Stimulated activated memory B cell treated with anti-CD40 and anti-IgM and Interleukin-4, amounts not matched to agents 10 μg/mL and 1 μg/mL and 100 μg/mL, for 72 hours (primary cell): ENCODE results near the gene TRIO.
A peak's percentile ranks its signal among the peaks of the same experiment; 100 is the strongest.

ENCODE experiments used
- ATAC-seq: fragments of 150-1000 bp; cut with Tn5 transposase; 2 replicates; pipeline ENCODE4 v1.10.0; 2021
- H3K27ac Mint-ChIP-seq: one replicate; pipeline ENCODE4 v1.8.0; 2022; ENCODE audit warnings: mild to moderate bottlenecking, mixed read lengths
- H3K27me3 Mint-ChIP-seq: one replicate; pipeline ENCODE4 v1.8.0; 2022; ENCODE audit warnings: mixed read lengths
- H3K36me3 Mint-ChIP-seq: one replicate; pipeline ENCODE4 v1.8.0; 2022; ENCODE audit warnings: mixed read lengths
- H3K4me1 Mint-ChIP-seq: one replicate; pipeline ENCODE4 v1.8.0; 2022; ENCODE audit warnings: mixed read lengths
- H3K4me3 Mint-ChIP-seq: one replicate; pipeline ENCODE4 v1.8.0; 2022; ENCODE audit warnings: mild to moderate bottlenecking, moderate library complexity, mixed read lengths
- H3K9me3 Mint-ChIP-seq: one replicate; pipeline ENCODE4 v1.8.0; 2022; ENCODE audit warnings: mixed read lengths

The TRIO gene

GRCh38 chr5:14452685-14453454 is 309.7 kb downstream of the TRIO start:
- Mint-ChIP-seq H3K27me3 (no peaks in the 10 kb centered on the region), H3K36me3 (peaks cover 44% of the 10 kb centered on the region), H3K4me3 (no peak overlapping the region), H3K27ac (peak overlapping the region; percentile 38), H3K4me1 (peaks cover 8% of the 10 kb centered on the region), H3K9me3 (no peaks in the 10 kb centered on the region)
- no peak for ATAC-seq

DNA sequence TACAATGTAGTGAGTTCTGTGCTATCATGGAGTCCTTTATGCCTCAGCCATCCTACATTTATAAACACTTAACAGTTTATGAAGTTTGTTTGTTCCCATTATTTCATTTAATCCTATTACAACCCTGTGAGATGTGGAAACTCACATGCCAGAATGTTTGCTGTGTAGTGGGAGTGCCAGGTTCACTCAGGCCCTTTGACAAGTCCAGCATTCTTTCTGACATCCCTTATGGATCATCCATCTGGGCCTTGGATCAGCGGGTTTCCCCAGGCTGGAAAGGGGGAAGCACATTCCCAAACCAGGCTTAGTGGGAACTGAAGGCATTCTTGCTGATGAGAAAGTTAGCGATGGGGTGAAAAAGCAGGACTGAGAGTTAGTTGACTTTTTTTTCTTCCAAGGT is 310.3 kb downstream of the TRIO start:
- H3K36me3 Mint-ChIP-seq = peaks cover 39% of the 10 kb centered on the region
- H3K4me3 Mint-ChIP-seq = no peak overlapping the region
- no peaks in the 10 kb centered on the region for H3K9me3 Mint-ChIP-seq
- H3K27me3 Mint-ChIP-seq = no peaks in the 10 kb centered on the region
- ATAC-seq = no peak
- no peak overlapping the region for H3K27ac Mint-ChIP-seq
- peaks cover 1% of the 10 kb centered on the region for H3K4me1 Mint-ChIP-seq

- no peaks in the 10 kb centered on the region for H3K4me1 Mint-ChIP-seq
- H3K4me3 Mint-ChIP-seq = no peak overlapping the region
- H3K27me3 Mint-ChIP-seq = no peaks in the 10 kb centered on the region
- no peak overlapping the region for H3K27ac Mint-ChIP-seq
- no peak for ATAC-seq
- no peaks in the 10 kb centered on the region for H3K9me3 Mint-ChIP-seq
- peaks cover 34% of the 10 kb centered on the region for H3K36me3 Mint-ChIP-seq
Measured at GRCh38 chr5:14455814-14456321, 312.7 kb downstream of the TRIO start.

DNA sequence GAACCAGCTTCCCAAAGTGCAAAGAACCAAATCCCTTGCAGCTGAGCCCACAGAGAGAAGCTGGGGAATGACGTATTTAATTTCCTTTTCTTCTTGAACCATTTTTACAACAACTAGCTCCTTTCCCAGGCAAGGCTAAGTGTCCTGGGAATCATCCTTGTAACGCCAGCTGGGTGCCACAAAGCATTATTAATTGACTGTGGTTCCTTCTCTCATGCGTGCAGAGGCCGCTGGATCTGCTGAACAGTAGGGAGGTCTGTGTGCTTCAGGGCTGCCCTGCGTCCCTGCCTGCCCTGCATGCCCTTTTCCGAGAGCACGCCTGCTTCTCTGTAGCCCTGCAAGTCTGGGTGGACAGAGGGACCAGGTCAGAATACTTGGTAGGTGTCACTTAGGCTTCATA is 314.3 kb downstream of the TRIO start:
- Mint-ChIP-seq H3K27ac (no peak overlapping the region), H3K4me3 (no peak overlapping the region), H3K27me3 (no peaks in the 10 kb centered on the region), H3K9me3 (no peaks in the 10 kb centered on the region), H3K4me1 (no peaks in the 10 kb centered on the region), H3K36me3 (peaks cover 49% of the 10 kb centered on the region)
- ATAC-seq = no peak

DNA sequence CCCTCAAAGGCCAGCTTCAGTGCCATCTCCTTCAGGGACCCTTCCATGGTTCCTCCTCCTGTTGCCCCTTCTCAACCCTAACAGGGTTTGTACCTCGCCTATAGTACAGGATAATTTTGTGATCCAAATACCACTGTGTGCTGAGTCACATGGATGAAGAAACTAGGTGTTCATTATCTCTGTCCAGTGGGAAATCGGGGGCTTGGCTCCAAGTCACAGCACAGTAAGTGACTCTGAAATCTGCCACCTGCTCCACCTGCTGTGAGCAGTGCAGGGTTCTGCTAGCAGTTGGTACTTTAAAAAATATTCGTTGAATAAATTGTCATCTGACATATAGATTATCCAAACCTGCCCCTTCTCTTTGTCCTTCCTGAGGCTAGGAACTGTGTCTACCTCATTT is 315.3 kb downstream of the TRIO start:
- H3K9me3 Mint-ChIP-seq = no peaks in the 10 kb centered on the region
- H3K27ac Mint-ChIP-seq = no peak overlapping the region
- no peak for ATAC-seq
- H3K27me3 Mint-ChIP-seq = no peaks in the 10 kb centered on the region
- no peaks in the 10 kb centered on the region for H3K4me1 Mint-ChIP-seq
- H3K4me3 Mint-ChIP-seq = no peak overlapping the region
- H3K36me3 Mint-ChIP-seq = peaks cover 53% of the 10 kb centered on the region

GRCh38 chr5:14460844-14461398 is 317.8 kb downstream of the TRIO start:
- no peaks in the 10 kb centered on the region for H3K9me3 Mint-ChIP-seq
- no peak overlapping the region for H3K4me3 Mint-ChIP-seq
- no peaks in the 10 kb centered on the region for H3K4me1 Mint-ChIP-seq
- H3K27ac Mint-ChIP-seq = no peak overlapping the region
- no peak for ATAC-seq
- H3K27me3 Mint-ChIP-seq = no peaks in the 10 kb centered on the region
- H3K36me3 Mint-ChIP-seq = peaks cover 59% of the 10 kb centered on the region

- H3K27me3 Mint-ChIP-seq = no peaks in the 10 kb centered on the region
- H3K9me3 Mint-ChIP-seq = no peaks in the 10 kb centered on the region
- no peaks in the 10 kb centered on the region for H3K4me1 Mint-ChIP-seq
- peaks cover 72% of the 10 kb centered on the region for H3K36me3 Mint-ChIP-seq
- H3K27ac Mint-ChIP-seq = no peak overlapping the region
- H3K4me3 Mint-ChIP-seq = no peak overlapping the region
- ATAC-seq = no peak
Measured at GRCh38 chr5:14462681-14463080, 319.5 kb downstream of the TRIO start.

GRCh38 chr5:14463629-14464028 is 320.5 kb downstream of the TRIO start:
- H3K27me3 Mint-ChIP-seq = no peaks in the 10 kb centered on the region
- H3K4me1 Mint-ChIP-seq = no peaks in the 10 kb centered on the region
- no peak overlapping the region for H3K27ac Mint-ChIP-seq
- H3K9me3 Mint-ChIP-seq = no peaks in the 10 kb centered on the region
- peaks cover 78% of the 10 kb centered on the region for H3K36me3 Mint-ChIP-seq
- no peak for ATAC-seq
- H3K4me3 Mint-ChIP-seq = no peak overlapping the region

- Mint-ChIP-seq H3K4me3 (no peak overlapping the region), H3K27me3 (no peaks in the 10 kb centered on the region), H3K9me3 (no peaks in the 10 kb centered on the region), H3K27ac (no peak overlapping the region), H3K4me1 (no peaks in the 10 kb centered on the region), H3K36me3 (peaks cover 79% of the 10 kb centered on the region)
- no peak for ATAC-seq
Measured at GRCh38 chr5:14464096-14464495, 321.0 kb downstream of the TRIO start.

GRCh38 chr5:14464671-14465070 is 321.5 kb downstream of the TRIO start:
- Mint-ChIP-seq H3K4me3 (no peak overlapping the region), H3K4me1 (no peaks in the 10 kb centered on the region), H3K27me3 (no peaks in the 10 kb centered on the region), H3K36me3 (peaks cover 78% of the 10 kb centered on the region), H3K27ac (no peak overlapping the region), H3K9me3 (no peaks in the 10 kb centered on the region)
- ATAC-seq = no peak

GRCh38 chr5:14465116-14465515 is 322.0 kb downstream of the TRIO start:
- Mint-ChIP-seq H3K4me1 (no peaks in the 10 kb centered on the region), H3K27me3 (no peaks in the 10 kb centered on the region), H3K36me3 (peaks cover 78% of the 10 kb centered on the region), H3K27ac (no peak overlapping the region), H3K4me3 (no peak overlapping the region), H3K9me3 (no peaks in the 10 kb centered on the region)
- no peak for ATAC-seq

- no peaks in the 10 kb centered on the region for H3K9me3 Mint-ChIP-seq
- no peak overlapping the region for H3K4me3 Mint-ChIP-seq
- no peak for ATAC-seq
- H3K4me1 Mint-ChIP-seq = no peaks in the 10 kb centered on the region
- H3K27me3 Mint-ChIP-seq = no peaks in the 10 kb centered on the region
- H3K36me3 Mint-ChIP-seq = peaks cover 79% of the 10 kb centered on the region
- no peak overlapping the region for H3K27ac Mint-ChIP-seq
Measured at GRCh38 chr5:14465776-14466175, 322.6 kb downstream of the TRIO start.

DNA sequence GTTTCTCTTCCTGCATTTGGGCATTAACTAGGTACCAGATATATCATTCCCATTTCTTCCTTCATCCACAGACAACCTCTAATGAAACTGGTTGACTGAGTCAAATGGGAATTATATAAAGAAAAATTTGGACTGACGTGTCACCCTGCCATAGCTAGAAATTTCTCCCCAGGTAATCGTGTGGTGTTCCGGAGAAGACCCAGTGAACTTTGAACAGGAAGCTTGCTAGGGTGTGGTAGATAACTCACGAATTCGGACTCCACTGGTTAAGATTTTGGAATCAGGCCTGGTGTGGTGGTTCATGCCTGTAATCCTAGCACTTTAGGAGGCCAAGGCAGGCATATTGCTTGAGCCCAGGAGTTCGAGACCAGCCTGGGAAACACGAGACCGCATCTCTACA is 324.1 kb downstream of the TRIO start:
- no peak overlapping the region for H3K4me3 Mint-ChIP-seq
- no peaks in the 10 kb centered on the region for H3K9me3 Mint-ChIP-seq
- no peak for ATAC-seq
- peaks cover 77% of the 10 kb centered on the region for H3K36me3 Mint-ChIP-seq
- no peaks in the 10 kb centered on the region for H3K4me1 Mint-ChIP-seq
- H3K27me3 Mint-ChIP-seq = no peaks in the 10 kb centered on the region
- no peak overlapping the region for H3K27ac Mint-ChIP-seq

DNA sequence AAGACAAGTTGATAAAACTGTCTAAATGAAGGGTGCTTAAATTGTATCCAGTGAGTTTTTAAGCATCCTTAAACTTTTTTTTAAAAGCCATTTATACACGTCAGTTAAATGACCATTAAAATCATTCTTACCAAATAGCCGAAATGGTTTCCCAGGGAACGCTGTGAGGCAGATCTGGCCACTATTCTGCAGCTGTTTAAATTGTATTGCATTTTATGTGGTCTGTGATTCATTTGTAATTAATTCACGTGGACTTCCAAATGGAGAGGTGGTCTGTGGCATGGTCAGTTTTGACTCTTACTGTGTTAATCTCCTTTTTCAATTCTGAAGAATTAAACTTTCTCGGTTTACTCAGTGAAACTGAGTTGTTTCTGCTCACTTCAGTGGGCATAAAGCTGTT is 324.7 kb downstream of the TRIO start:
- Mint-ChIP-seq H3K27me3 (no peaks in the 10 kb centered on the region), H3K36me3 (peaks cover 73% of the 10 kb centered on the region), H3K27ac (no peak overlapping the region), H3K4me3 (no peak overlapping the region), H3K4me1 (no peaks in the 10 kb centered on the region), H3K9me3 (no peaks in the 10 kb centered on the region)
- no peak for ATAC-seq

GRCh38 chr5:14469551-14470377 is 326.6 kb downstream of the TRIO start:
- Mint-ChIP-seq H3K4me3 (no peak overlapping the region), H3K4me1 (no peaks in the 10 kb centered on the region), H3K27me3 (no peaks in the 10 kb centered on the region), H3K9me3 (no peaks in the 10 kb centered on the region), H3K27ac (no peak overlapping the region), H3K36me3 (peaks cover 65% of the 10 kb centered on the region)
- ATAC-seq = no peak
